Osteoblast (primary cell): Measurements from ENCODE around the gene SCN4A. TPM values are rescaled to one million over a fixed set of nuclear protein-coding genes. Genes with fewer than 3 reads are reported as not detected.
A peak's percentile ranks its signal among the peaks of the same experiment; 100 is the strongest.
"Not testable (repeated sequence)": the region's sequence is repeated elsewhere in the genome, so short reads cannot be mapped to it uniquely, and the experiment has no call there.

ENCODE experiments used
- DNase-seq: peaks from one replicate; pipeline ENCODE4 v3.0.0; 2011; ENCODE audit warnings: low spot score, mixed read lengths; ENCODE audit not compliant: insufficient read length; ENCODE audit errors: missing footprints
- H2AFZ ChIP-seq: 2 replicates; pipeline ENCODE4 v1.6.0; 2011; ENCODE audit warnings: mild to moderate bottlenecking, low read length
- H3K27ac ChIP-seq: 2 replicates; pipeline ENCODE4 v1.5.1; 2011; ENCODE audit warnings: mild to moderate bottlenecking, low read depth, low read length, moderate library complexity
- H3K27me3 ChIP-seq: 2 replicates; pipeline ENCODE4 v1.6.0; 2012; ENCODE audit warnings: mild to moderate bottlenecking, control low read depth, inconsistent platforms, low read length, moderate library complexity; ENCODE audit not compliant: insufficient read depth
- H3K36me3 ChIP-seq: 2 replicates; pipeline ENCODE4 v1.5.1; 2011; ENCODE audit warnings: mild to moderate bottlenecking, low read length, control low read depth, moderate library complexity; ENCODE audit not compliant: insufficient read depth
- H3K4me1 ChIP-seq: 2 replicates; pipeline ENCODE4 v1.5.1; 2011; ENCODE audit warnings: mild to moderate bottlenecking, low read length, control low read depth, moderate library complexity; ENCODE audit not compliant: insufficient read depth
- H3K4me2 ChIP-seq: 2 replicates; pipeline ENCODE4 v1.6.0; 2011; ENCODE audit warnings: mild to moderate bottlenecking, low read length; ENCODE audit not compliant: insufficient read depth
- H3K4me3 ChIP-seq: fragments of 200-600 bp; sonication (generic); 3 replicates; pipeline ENCODE4 v1.5.1; 2012; ENCODE audit warnings: mild to moderate bottlenecking, low read length, inconsistent platforms; ENCODE audit not compliant: insufficient read depth
- H3K79me2 ChIP-seq: 2 replicates; pipeline ENCODE4 v1.6.0; 2012; ENCODE audit warnings: mild to moderate bottlenecking, low read length, control low read depth, inconsistent platforms; ENCODE audit not compliant: insufficient read depth
- H3K9me3 ChIP-seq: 2 replicates; pipeline ENCODE4 v1.5.1; 2011; ENCODE audit warnings: low read depth, low read length, control low read depth
- H4K20me1 ChIP-seq: 2 replicates; pipeline ENCODE4 v1.6.0; 2012; ENCODE audit warnings: mild to moderate bottlenecking, low read length, control low read depth; ENCODE audit not compliant: insufficient read depth
- CTCF ChIP-seq: IDR thresholded peaks from 2 replicates; pipeline ENCODE4 v1.5.1; 2011; ENCODE audit warnings: mild to moderate bottlenecking, low read depth, low read length, moderate library complexity; ENCODE audit errors: extremely low read depth
- total RNA-seq: library from RNA; depleted of rRNA; stranded (reverse); fragments of >200 nt; gene quantifications from 2 replicates; pipeline ENCODE4 v1.2.3, GENCODE V29; 2012

Gene SCN4A
- total RNA-seq, 1 donor: not detected

DNA sequence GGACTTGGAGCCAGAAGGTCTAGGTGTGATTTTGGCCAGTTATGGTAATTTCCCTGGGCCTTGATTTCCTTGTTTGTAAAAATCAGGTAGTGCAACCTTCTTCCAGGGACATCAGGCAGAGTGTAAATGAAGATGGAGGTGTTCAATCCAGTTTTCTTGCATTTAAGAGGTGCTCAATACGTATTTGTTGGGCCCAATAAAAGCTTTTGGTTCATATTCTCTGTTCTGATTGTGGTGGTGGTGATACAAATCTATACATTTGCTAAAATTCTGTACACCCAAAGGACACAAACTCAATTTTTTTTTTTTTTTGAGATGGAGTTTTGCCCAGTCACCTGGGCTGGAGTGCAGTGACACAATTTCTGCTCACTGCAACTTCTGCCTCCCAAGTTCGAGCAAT lies 46.6 kb downstream of the SCN4A start:
- Histone ChIP-seq H3K9me3 (no peaks in the 10 kb centered on the region), H3K4me1 (no peaks in the 10 kb centered on the region), H3K27me3 (no peaks in the 10 kb centered on the region), H2AFZ (no peak overlapping the region), H3K27ac (no peak overlapping the region), H3K79me2 (no peaks in the 10 kb centered on the region), H3K36me3 (no peaks in the 10 kb centered on the region), H3K4me2 (no peak overlapping the region), H4K20me1 (no peaks in the 10 kb centered on the region), H3K4me3 (no peak overlapping the region)
- peak; percentile 41 for DNase-seq
- TF ChIP-seq CTCF: no peak

DNA sequence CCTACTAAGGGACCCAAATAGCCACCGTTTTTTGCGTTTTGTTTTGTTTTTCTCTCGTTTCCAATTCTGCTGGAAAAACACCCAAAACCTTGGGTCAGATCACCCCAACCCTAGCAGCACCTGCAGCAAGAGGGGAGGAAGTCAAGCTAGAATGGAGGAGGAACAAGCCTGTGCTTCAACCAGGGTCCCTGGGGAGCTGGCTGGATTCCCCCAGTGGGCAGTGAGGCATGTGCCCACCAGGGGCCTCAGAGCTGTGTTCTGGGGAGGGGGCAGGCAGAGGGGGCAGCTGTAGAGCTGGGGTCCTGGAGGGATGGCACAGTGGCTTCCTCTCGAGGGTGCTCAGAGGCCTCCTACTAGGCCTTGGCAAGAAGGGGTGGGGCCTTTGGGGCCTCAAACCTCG lies 47.1 kb downstream of the SCN4A start:
- DNase-seq: peak; percentile 73
- no peaks in the 10 kb centered on the region for H3K79me2 ChIP-seq
- H3K4me2 ChIP-seq: no peak overlapping the region
- H3K4me1 ChIP-seq: no peaks in the 10 kb centered on the region
- H3K27me3 ChIP-seq: no peaks in the 10 kb centered on the region
- no peak overlapping the region for H3K27ac ChIP-seq
- TF ChIP-seq CTCF: no peak
- no peaks in the 10 kb centered on the region for H3K9me3 ChIP-seq
- H4K20me1 ChIP-seq: no peaks in the 10 kb centered on the region
- H3K4me3 ChIP-seq: no peak overlapping the region
- H3K36me3 ChIP-seq: no peaks in the 10 kb centered on the region
- no peak overlapping the region for H2AFZ ChIP-seq

DNA sequence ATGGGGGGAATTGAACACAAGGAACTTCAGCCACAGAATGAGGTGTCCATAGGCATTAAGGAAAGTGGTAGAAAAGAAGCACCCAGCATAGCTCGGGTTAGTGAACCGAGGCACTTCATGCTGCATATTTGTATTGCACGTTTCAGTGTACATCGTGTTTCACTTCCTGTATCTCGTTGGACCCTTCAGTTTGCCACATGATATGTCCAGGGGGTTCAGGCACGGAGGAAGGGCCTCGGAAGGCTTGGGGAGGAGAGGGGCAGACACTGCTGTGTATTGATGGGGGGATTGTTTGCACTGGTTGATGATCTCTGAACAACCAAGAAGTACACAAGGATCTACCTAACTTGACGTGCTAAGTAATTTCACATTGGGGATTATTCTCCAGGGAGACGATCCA lies 50.3 kb downstream of the SCN4A start:
- H2AFZ ChIP-seq, H4K20me1 ChIP-seq, H3K4me2 ChIP-seq, H3K36me3 ChIP-seq, H3K79me2 ChIP-seq, H3K4me1 ChIP-seq, H3K4me3 ChIP-seq, DNase-seq, H3K27me3 ChIP-seq, H3K9me3 ChIP-seq, H3K27ac ChIP-seq: not testable (repeated sequence)

DNA sequence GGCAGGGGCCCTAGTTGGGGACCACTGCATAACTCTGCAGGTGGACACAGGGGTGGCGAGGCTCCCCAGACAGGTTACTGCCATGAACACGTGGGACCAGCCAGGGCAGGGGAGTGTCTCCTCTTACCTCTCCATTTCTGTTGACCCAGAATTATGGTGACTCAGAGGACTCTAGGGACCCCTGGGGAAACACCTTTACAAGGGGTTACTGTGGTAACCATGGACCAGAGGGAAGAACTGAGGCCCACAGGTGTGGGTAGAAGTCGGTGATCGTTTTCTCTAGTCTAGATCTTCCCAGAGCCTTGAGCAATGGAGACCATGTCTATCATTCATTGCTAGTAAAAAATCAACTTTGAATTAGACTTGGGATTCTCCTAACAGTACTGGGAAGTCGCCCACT lies 51.9 kb downstream of the SCN4A start:
- H3K4me1 ChIP-seq, H4K20me1 ChIP-seq, H3K79me2 ChIP-seq, H3K9me3 ChIP-seq, H3K4me3 ChIP-seq, H3K27me3 ChIP-seq, H3K36me3 ChIP-seq, DNase-seq, H2AFZ ChIP-seq, H3K27ac ChIP-seq, H3K4me2 ChIP-seq: not testable (repeated sequence)

GRCh38 chr17:63920050-63920449 lies 52.7 kb downstream of the SCN4A start:
- not testable (repeated sequence) for H3K9me3 ChIP-seq, H3K4me2 ChIP-seq, H2AFZ ChIP-seq, DNase-seq, H3K4me1 ChIP-seq, H4K20me1 ChIP-seq, H3K27ac ChIP-seq, H3K4me3 ChIP-seq, H3K36me3 ChIP-seq, H3K79me2 ChIP-seq
- H3K27me3 ChIP-seq: peaks cover 11% of the 10 kb centered on the region
